GM21390 (cell line): ENCODE measurements around the gene RAD51B.
"Not testable (repeated sequence)": the region's sequence is repeated elsewhere in the genome, so short reads cannot be mapped to it uniquely, and the experiment has no call there.

Source experiments
- ATAC-seq: cut with Tn5 transposase; IDR thresholded peaks from one replicate; pipeline ENCODE4 v1.9.1; 2021; ENCODE audit not compliant: unreplicated experiment

RAD51B gene

DNA sequence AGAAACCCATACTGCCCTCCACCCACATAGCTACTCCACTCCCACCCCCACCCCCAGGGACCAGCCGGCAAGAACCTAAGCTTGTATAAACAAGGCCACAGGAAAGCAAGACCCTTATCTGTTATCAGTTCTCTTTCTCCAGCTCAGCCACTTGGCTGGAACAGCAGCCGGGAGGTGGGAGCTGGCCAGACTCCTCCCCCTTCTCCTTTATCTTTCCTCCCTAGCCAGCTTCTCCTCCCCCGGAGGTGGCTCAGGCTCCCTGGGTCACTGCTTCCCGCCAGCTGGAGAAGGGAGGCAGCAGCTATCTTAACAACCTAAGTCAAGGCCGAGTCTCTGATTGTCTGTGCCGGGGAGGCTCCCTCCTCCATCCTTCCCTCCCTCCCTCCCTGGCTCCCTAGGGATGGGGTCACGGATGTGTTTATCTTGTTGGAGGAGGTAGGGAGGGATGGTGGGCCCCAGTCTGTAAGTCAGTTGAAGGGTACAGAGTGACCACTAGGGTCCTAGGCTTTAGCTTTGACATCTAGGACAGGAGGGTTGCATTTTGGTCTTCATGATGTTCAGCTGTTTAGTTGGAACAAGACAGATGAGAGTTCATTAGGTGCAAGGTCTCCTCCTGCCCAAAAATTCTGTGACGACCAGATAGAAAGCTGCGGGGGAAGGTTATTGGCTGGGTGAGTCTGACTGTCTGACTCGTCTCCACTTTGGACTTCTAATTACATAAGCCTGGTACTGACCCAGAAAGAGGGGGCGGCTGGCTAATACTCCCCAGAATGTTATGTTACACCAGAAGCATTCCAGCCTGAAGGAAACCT is 943.6 kb downstream of the RAD51B start:
- no peak for ATAC-seq

DNA sequence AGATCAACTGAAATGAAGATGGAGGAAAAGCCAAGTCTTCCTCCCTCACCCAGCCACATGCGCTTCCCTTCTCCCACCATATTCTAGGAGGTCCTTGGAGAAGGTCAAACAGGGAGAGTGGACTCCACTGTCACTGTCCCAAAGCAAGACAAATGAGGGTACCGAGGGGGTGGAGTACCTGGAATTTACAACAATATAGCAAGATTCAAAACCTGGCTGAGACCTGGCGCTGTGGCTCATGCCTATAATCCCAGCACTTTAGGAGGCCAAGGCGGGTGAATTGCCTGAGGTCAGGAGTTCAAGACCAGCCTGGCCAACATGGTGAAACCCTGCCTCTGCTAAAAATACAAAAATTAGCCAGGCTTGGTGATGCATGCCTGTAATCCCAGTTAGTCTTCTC is 944.3 kb downstream of the RAD51B start:
- ATAC-seq: not testable (repeated sequence)

DNA sequence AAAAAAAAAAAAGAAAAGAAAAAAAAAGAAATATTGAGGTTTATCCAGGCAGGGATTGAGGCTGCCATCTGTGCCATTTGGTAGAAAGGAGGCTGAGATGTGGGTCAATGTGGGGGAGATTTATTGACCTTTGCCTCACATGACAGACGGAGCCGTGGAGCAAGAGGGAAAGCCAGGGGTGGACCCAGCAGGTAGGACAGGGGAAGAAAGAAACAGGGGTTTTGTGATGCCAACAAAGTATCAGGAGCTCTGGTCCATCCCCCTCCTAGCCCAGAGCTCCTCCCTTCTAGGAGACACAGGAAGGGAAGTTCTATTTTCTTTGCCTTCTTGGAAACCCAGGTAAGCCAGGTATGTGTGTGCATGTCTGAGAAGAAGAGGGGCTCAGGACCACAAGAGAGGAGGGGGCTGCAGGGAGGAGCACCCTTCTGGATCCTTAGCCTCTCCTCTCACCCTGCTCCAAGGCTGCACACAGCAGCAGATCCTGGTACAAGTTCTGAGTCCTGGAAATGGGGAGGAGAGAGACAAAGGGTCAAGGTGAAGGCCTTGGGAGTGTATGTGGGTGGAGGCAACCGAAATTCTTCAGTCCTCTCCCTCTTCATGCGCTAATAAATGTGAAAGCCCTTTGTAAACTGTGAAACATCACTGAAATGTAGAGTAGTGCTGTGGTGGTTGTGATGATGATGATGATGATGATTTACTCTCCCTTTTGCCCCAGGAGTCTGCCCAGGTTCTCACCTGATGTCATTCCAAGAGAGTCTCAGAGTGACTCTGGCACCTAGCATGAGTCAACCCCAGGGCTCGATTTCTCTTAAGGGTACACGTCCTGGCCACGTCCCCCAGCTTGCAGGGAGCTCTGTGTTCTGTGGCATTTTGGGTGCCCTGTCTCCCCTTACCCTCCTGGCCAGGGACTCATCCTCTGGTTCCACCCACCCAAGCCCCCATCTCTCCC is 947.0 kb downstream of the RAD51B start:
- no peak for ATAC-seq

DNA sequence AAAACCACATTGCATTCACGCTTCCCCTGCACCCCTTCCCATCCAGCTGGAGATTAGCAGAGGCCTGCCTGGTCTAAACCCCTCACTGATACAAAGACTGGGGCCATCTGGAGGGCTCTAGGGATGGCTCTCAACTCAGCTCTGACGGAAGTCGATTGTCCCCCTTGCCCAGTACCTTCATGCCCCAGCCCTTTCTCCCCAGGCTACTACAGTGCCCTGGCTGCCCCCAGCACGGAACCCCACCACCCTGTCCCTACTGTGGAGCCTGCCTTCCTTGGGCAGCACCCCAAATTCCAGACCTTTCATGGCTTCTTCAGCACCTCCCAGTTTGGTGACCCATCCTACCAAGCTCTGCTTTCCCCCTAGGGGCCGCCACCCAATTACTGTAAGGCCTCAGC is 947.7 kb downstream of the RAD51B start:
- ATAC-seq: no peak

DNA sequence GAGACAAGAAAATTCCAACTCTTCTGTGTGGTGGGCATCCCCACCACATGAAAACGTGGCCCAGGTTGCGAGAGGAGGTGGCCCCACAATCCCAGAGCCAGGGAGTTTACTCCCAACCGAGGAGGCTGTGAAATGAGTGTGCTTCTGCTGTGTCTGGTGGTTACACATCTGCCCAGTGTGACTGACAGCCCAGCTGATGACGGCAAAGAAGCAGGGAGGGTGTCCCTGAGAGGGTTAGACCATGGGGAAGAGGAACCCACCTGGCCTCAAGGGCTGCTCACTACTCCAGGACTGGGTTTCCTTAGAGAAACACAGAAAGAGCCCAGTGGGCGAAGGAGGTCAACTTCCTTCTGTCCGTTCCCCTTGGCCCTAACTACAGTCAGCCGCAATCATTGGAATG is 948.7 kb downstream of the RAD51B start:
- ATAC-seq: no peak

DNA sequence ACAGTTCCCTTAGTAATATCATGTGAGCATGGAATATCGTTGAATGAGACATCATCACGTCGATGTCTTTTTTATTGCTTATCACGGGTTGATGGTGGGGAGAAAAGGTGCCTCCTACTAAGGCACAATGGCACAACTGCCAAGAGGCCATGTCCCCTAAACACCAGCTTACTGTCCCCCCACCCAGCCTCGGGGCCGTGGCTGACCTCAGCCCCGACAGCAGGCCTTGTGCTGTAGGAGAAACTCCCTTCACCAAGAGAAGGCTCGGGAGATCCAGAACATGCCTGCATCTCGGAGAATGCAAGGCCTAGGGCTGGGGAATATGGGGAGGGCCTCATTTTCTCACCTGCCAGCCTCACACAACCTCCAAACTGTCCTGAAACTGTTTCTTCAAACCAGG is 950.5 kb downstream of the RAD51B start:
- no peak for ATAC-seq

DNA sequence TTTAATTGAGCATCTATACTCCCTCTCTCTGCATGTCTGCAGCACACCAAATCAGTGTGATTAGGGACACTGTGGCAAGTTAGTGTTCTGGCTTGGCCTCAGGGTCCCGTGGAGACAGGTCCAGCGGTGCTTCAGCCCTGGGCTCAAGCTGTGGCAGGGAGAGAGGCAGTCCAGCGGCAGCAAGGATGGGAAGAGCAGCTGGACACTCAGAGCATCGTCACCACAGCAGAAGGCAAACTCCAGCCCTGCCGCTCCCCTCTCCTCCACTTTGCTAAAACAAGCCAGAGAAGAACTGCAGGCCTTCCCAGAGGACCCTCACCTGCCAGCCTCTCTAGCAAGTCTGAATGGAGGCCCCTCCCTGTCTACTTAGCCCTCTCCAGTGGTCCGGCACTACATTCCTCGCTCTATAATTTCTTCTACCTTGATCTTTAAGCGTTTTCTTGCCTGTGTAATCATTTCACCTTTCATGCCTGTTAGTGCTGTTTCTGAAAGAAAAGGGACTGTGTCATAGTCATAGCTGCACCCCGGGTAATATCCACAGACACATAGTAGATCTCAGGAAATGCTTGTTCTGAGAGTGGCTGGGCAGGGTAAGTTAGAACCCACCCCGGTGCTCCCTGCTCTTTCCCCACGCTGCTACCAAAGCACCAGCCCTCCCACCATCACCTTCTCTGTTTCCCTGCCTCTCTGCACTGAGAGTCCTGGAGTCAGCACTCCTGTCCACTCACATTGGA is 951.1 kb downstream of the RAD51B start:
- ATAC-seq: no peak

DNA sequence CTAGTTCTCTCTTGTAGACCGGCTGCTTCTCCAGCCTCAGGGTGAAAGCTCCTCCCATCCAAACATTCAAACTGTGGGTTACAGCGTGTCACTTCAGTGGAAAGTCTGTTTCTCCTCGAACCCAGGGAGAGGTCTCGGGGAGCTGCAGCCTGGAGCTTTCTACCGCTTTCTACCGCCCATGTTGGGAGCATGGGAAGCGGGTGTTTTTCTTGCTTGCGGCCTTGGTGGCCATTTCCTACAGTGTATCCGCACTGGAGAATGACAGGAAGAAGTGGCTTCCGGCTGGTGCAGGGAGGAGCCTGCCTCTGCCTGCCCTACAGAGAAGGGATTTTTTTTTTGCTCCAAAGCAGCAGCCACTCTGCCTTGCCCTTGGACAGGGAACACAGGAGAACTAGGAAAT is 952.1 kb downstream of the RAD51B start:
- ATAC-seq: no peak

DNA sequence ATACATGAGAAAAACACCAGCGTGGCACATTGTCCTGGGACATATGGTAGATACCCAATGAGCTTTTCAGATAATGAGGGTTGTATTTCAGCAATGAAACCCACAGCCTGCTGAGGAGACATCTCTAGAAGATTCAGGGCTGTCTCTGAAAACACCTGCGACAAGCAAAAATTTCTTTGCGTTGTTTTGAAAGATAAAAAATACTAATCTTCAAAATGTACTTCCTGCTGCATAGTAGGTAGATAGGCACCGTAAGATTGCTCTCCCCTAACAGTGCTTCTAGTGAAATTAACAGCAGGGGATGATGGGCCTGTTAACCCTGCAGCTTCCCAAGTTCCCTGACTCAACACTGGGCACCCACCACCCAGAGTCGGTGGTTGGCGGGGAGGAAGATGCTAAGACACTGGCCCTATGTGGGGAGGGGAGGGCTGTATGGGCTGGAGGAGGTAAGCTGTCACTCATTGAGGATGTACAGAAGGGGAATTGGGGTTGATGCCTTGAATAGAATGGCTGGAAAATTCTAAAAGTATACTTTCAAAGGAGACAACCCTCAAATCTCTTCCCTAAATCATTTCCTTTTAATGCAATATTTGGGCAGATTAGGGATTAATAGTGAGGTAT is 953.3 kb downstream of the RAD51B start:
- no peak for ATAC-seq

DNA sequence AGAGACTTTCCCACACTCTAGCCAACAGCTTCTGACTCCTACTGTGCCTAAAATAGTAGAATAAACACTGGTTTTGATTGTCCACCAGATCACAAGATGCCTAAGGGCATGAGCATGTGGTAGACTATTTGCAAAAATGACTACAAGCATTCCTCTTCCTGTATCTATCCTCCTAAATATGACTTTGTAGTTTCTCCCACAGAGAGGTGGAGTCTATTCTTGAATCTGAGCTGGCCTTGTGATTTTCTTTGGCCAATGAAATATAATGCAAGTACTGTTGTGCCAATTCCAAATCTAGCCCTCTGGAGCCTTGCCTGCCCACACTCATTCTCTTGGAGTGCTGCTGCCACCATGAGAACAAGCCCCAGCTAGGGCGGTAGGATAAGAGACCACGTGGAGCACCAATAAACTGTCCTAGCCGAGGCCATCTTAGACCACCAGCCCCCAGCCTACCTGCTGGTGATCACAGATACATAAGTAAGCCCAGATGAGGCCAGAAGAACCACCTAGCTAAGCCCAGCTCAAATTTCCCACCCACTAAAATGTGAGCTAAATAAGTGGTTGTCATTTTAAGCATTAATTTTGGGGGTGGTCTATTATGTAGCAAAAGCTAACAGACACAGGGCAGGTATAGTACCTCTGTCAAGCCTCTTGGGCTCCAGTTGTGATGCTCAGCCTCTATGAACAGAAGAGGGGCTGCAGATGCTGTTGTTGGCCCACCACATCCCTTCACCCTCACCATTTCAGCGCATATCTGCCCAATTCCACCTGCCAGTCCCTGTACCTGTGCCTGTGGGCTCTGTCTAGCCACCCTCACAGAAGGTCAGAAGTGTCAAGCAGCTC is 955.4 kb downstream of the RAD51B start:
- ATAC-seq: no peak

DNA sequence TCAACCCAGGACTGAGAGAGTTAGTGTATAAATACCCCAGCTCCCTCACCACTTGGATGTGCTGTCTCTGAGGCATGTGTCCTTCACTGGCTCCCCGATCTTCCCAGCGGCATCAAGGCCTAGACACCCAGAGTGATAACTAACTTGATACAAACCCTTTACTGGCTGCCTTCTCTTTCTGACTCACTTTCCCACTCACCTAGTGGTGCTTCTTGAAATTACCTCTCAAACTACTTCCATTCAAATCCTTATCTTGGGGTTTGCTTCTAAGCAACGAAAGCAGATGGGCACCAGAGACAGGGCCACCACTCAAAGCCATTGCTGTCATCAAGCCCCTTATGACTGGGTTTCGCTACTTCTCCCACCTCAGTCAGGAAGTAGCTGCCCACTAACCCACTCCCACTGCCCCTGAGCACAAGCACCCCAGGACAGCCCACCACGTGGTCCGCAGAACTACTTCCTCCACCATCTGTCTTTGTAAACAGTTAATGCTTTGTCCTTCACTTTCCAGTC is 956.1 kb downstream of the RAD51B start:
- no peak for ATAC-seq

DNA sequence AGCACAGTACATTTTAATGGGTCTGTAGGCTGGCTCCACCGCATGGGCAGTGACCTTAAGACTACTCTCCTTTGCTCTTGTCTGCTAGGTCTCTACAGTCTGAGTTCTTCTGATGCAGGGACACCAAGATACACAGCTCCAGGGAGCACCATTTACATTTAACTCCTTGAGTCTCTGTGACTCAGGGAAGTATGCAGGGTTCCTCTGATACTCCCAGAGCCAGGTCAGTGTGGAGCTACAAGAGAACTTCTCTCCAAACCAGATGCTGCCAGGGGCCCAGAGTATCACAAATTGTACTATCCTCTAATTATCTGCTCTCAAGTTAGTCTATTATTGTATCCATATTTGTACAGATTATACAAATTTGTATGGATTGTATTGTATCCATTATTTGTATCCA is 958.1 kb downstream of the RAD51B start:
- ATAC-seq: no peak
